22Rv1 (cell line): Measurements from ENCODE around the gene RXFP2.

Source experiments
- CTCF ChIP-seq: fragments of 450-650 bp; IDR thresholded peaks from 2 replicates; pipeline ENCODE4 v1.5.1; 2017; ENCODE audit warnings: mild to moderate bottlenecking
- ZFX ChIP-seq: fragments of 450-650 bp; IDR thresholded peaks from 2 replicates; pipeline ENCODE4 v1.6.1; 2017; ENCODE audit warnings: antibody characterized with exemption, borderline replicate concordance

GRCh38 chr13:31815361-31816144, 76.2 kb downstream of the RXFP2 start:
- no peak for TF ChIP-seq CTCF
- no peak for TF ChIP-seq ZFX
